Measurements from ENCODE around the gene DDIT4L. TPM values are rescaled to one million over a fixed set of nuclear protein-coding genes. Genes with fewer than 3 reads are reported as not detected.
"Not testable (repeated sequence)": the region's sequence is repeated elsewhere in the genome, so short reads cannot be mapped to it uniquely, and the experiment has no call there.

Gene DDIT4L
- total and polyA plus RNA-seq, 9 donors, result 6.5 to 35.9 (median 11.3) TPM

- H3K4me3 ChIP-seq (ENCODE audit: low read length), result no peak overlapping the region
- no CpG with 5 or more reads among the region's 5 CpGs for WGBS (ENCODE audit: insufficient coverage)
- no peaks in the 10 kb centered on the region for H3K9me3 ChIP-seq (replicated peaks; ENCODE audit: control insufficient read depth, low read depth, low read length)
- peak; percentile 46 for DNase-seq
- no peaks in the 10 kb centered on the region for H3K27me3 ChIP-seq (ENCODE audit: control insufficient read depth, insufficient read depth, low read length)
- H3K4me1 ChIP-seq (ENCODE audit: control insufficient read depth, insufficient read depth, low read length), result peaks cover 2% of the 10 kb centered on the region
- no peaks in the 10 kb centered on the region for H3K36me3 ChIP-seq (ENCODE audit: control insufficient read depth, insufficient read depth, low read length)
- no peak overlapping the region for H3K27ac ChIP-seq (ENCODE audit: low read length)
These were observed 21.7 kb downstream of the DDIT4L start for GRCh38 chr4:100168521-100168920.

GRCh38 chr4:100166297-100167039 is 23.8 kb downstream of the DDIT4L start:
- peaks cover 8% of the 10 kb centered on the region for H3K9me3 ChIP-seq (replicated peaks; ENCODE audit: control insufficient read depth, low read depth, low read length)
- 57% methylated on average over 4 of the region's 8 CpGs for WGBS (ENCODE audit: insufficient coverage)
- no peak overlapping the region for H3K4me3 ChIP-seq (ENCODE audit: low read length)
- no peak overlapping the region for H3K27ac ChIP-seq (ENCODE audit: low read length)
- H3K4me1 ChIP-seq (ENCODE audit: control insufficient read depth, insufficient read depth, low read length), result peaks cover 2% of the 10 kb centered on the region
- peak; percentile 13 for DNase-seq
- no peaks in the 10 kb centered on the region for H3K36me3 ChIP-seq (ENCODE audit: control insufficient read depth, insufficient read depth, low read length)
- H3K27me3 ChIP-seq (ENCODE audit: control insufficient read depth, insufficient read depth, low read length), result no peaks in the 10 kb centered on the region

- H3K27ac ChIP-seq (ENCODE audit: low read length), result peak overlapping the region; percentile 25
- no peak for DNase-seq
These were observed 24.5 kb downstream of the DDIT4L start for GRCh38 chr4:100165809-100166208.

DNA sequence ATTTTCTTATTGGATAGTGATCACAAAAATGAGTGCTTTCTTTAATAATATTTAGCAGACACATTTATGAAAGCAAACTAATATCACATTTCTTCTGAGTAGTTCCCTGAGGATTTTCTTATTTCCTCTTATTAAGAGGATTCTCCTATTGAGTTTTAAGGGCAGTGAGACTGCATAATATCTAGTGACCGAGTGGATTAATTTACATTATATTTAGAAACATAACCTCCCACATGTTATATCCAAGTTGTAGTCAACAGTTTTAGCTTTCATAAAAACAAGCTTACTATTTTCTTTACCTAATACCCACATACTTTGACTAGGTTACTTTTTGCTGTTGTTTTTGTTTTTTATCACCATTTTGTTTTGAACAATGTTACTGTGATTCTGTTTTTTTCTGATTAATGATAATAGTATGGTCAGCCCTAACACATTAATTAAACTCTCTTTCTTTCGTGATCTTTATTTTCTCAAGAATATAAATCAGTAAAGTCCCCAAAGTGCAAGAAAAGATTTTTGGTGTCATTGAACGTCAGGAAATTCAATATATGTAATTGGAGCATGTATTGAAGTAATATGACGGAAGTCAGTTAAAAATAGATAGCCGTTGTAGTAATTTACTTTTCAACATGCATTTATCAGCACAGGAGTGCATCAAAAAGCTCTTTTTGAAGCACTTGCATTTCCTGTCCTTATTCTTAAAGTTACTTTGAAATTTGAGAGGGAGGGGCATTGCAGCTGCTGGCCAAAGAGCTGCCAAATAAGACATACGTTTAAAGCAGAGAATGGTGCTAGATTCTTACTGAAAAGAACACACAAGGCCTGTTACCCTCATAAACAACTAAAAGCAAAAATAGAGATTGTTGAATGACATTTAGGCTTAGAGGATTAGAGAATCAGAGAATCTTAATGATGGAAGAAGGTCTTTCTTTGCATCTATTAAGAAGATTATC is 25.2 kb downstream of the DDIT4L start:
- no peak for DNase-seq
- peaks cover 2% of the 10 kb centered on the region for H3K4me1 ChIP-seq (ENCODE audit: control insufficient read depth, insufficient read depth, low read length)
- H3K4me3 ChIP-seq (ENCODE audit: low read length), result no peak overlapping the region
- peak overlapping the region; percentile 25 for H3K27ac ChIP-seq (ENCODE audit: low read length)
- H3K9me3 ChIP-seq (replicated peaks; ENCODE audit: control insufficient read depth, low read depth, low read length), result peaks cover 8% of the 10 kb centered on the region
- no peaks in the 10 kb centered on the region for H3K27me3 ChIP-seq (ENCODE audit: control insufficient read depth, insufficient read depth, low read length)
- no CpG with 5 or more reads among the region's 6 CpGs for WGBS (ENCODE audit: insufficient coverage)
- H3K36me3 ChIP-seq (ENCODE audit: control insufficient read depth, insufficient read depth, low read length), result no peaks in the 10 kb centered on the region

More at GRCh38 chr4:100165809-100166208, 24.5 kb downstream of the DDIT4L start:
- H3K9me3 ChIP-seq (replicated peaks; ENCODE audit: control insufficient read depth, low read depth, low read length), result peaks cover 8% of the 10 kb centered on the region
- no CpG with 5 or more reads among the region's 1 CpG for WGBS (ENCODE audit: insufficient coverage)
- no peaks in the 10 kb centered on the region for H3K27me3 ChIP-seq (ENCODE audit: control insufficient read depth, insufficient read depth, low read length)
- peaks cover 2% of the 10 kb centered on the region for H3K4me1 ChIP-seq (ENCODE audit: control insufficient read depth, insufficient read depth, low read length)
- H3K36me3 ChIP-seq (ENCODE audit: control insufficient read depth, insufficient read depth, low read length), result no peaks in the 10 kb centered on the region
- no peak overlapping the region for H3K4me3 ChIP-seq (ENCODE audit: low read length)

- Histone ChIP-seq H3K9me3 (replicated peaks; ENCODE audit: control insufficient read depth, low read depth, low read length) (peaks cover 8% of the 10 kb centered on the region), H3K4me3 (ENCODE audit: low read length) (no peak overlapping the region), H3K27me3 (ENCODE audit: control insufficient read depth, insufficient read depth, low read length) (no peaks in the 10 kb centered on the region), H3K27ac (ENCODE audit: low read length) (no peak overlapping the region), H3K4me1 (ENCODE audit: control insufficient read depth, insufficient read depth, low read length) (peaks cover 2% of the 10 kb centered on the region), H3K36me3 (ENCODE audit: control insufficient read depth, insufficient read depth, low read length) (no peaks in the 10 kb centered on the region)
- no peak for DNase-seq
- WGBS (ENCODE audit: insufficient coverage), result 75% methylated on average over 2 of the region's 3 CpGs
These were observed 28.1 kb downstream of the DDIT4L start for GRCh38 chr4:100162027-100162685.

DNA sequence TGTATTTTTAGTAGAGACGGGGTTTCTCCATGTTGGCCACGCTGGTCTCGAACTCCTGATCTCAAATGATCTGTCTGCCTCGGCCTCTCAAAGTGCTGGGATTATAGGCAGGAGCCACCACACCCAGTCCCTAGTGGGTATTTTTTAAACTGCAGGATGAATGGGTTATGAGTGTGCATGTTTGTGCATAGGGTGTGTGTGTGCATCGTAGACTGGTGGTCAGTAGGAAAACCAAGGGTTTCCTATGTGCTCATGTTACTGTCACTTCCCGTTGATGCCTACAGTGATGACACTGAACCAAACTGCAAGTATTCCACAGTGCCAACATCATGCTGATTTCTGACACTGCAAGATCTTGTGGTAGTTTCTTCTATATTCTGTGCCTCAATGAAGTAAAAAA is 41.1 kb downstream of the DDIT4L start:
- H3K27ac ChIP-seq (ENCODE audit: low read length), result no peak overlapping the region
- DNase-seq, result no peak

GRCh38 chr4:100147684-100148083 is 42.6 kb downstream of the DDIT4L start:
- no peaks in the 10 kb centered on the region for H3K9me3 ChIP-seq (replicated peaks; ENCODE audit: control insufficient read depth, low read depth, low read length)
- no peak overlapping the region for H3K4me3 ChIP-seq (ENCODE audit: low read length)
- no peaks in the 10 kb centered on the region for H3K36me3 ChIP-seq (ENCODE audit: control insufficient read depth, insufficient read depth, low read length)
- H3K27me3 ChIP-seq (ENCODE audit: control insufficient read depth, insufficient read depth, low read length), result no peaks in the 10 kb centered on the region
- H3K27ac ChIP-seq (ENCODE audit: low read length), result no peak overlapping the region
- no peak for DNase-seq
- no CpG with 5 or more reads among the region's 1 CpG for WGBS (ENCODE audit: insufficient coverage)
- H3K4me1 ChIP-seq (ENCODE audit: control insufficient read depth, insufficient read depth, low read length), result no peaks in the 10 kb centered on the region

More for the DNA sequence above, 41.1 kb downstream of the DDIT4L start:
- Histone ChIP-seq H3K36me3 (ENCODE audit: control insufficient read depth, insufficient read depth, low read length) (no peaks in the 10 kb centered on the region), H3K9me3 (replicated peaks; ENCODE audit: control insufficient read depth, low read depth, low read length) (no peaks in the 10 kb centered on the region), H3K4me3 (ENCODE audit: low read length) (no peak overlapping the region), H3K27me3 (ENCODE audit: control insufficient read depth, insufficient read depth, low read length) (no peaks in the 10 kb centered on the region), H3K4me1 (ENCODE audit: control insufficient read depth, insufficient read depth, low read length) (no peaks in the 10 kb centered on the region)
- WGBS (ENCODE audit: insufficient coverage), result 93% methylated on average over 4 of the region's 6 CpGs

- Histone ChIP-seq H3K9me3 (replicated peaks; ENCODE audit: control insufficient read depth, low read depth, low read length) (no peaks in the 10 kb centered on the region), H3K4me1 (ENCODE audit: control insufficient read depth, insufficient read depth, low read length) (no peaks in the 10 kb centered on the region), H3K27me3 (ENCODE audit: control insufficient read depth, insufficient read depth, low read length) (no peaks in the 10 kb centered on the region), H3K36me3 (ENCODE audit: control insufficient read depth, insufficient read depth, low read length) (no peaks in the 10 kb centered on the region), H3K4me3 (ENCODE audit: low read length) (no peak overlapping the region), H3K27ac (ENCODE audit: low read length) (no peak overlapping the region)
- DNase-seq, result no peak
- WGBS (ENCODE audit: insufficient coverage), result no CpG with 5 or more reads among the region's 1 CpG
These were observed 43.1 kb downstream of the DDIT4L start for GRCh38 chr4:100147198-100147597.

DNA sequence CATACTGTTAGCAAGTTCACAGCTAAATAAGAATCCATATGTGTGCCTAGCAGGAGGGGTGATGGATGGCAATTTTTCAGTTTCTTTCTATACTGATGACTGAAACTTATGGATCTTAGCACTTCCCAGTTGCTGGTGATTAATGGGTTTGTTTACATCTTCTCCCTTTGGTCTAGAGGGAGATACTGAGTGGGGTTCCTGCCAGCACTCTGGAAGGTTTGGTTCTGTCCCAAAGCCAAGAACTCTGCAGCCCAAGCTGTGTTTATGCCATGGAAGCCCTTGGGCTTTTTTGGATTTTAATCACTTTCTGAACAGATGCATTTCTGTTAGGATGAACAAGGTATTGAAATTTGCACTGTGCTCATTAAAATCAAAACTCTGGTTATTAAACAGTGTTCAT is 43.5 kb downstream of the DDIT4L start:
- H3K4me1 ChIP-seq (ENCODE audit: control insufficient read depth, insufficient read depth, low read length), result no peaks in the 10 kb centered on the region
- no peak for DNase-seq
- H3K27ac ChIP-seq (ENCODE audit: low read length), result no peak overlapping the region
- no peak overlapping the region for H3K4me3 ChIP-seq (ENCODE audit: low read length)
- H3K27me3 ChIP-seq (ENCODE audit: control insufficient read depth, insufficient read depth, low read length), result no peaks in the 10 kb centered on the region
- H3K9me3 ChIP-seq (replicated peaks; ENCODE audit: control insufficient read depth, low read depth, low read length), result no peaks in the 10 kb centered on the region
- no peaks in the 10 kb centered on the region for H3K36me3 ChIP-seq (ENCODE audit: control insufficient read depth, insufficient read depth, low read length)

DNA sequence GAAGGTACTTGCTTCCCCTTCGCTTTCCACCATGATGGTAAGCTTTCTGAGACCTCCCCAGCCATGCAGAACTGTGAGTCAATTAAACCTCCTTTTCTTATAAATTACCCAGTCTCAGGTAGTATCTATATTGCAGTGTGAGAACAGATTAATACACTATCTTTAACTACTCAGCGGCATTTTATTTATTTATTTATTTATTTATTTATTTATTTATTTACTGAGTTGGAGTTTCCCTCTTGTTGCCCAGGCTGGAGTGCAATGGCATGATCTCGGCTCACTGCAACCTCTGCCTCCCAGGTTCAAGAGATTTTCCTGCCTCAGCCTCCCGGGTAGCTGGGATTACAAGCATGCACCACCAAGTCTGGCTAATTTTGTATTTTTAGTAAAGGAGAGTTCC is 52.9 kb downstream of the DDIT4L start:
- H3K27me3 ChIP-seq (ENCODE audit: control insufficient read depth, insufficient read depth, low read length); H3K36me3 ChIP-seq (ENCODE audit: control insufficient read depth, insufficient read depth, low read length); H3K9me3 ChIP-seq (replicated peaks; ENCODE audit: control insufficient read depth, low read depth, low read length); H3K27ac ChIP-seq (ENCODE audit: low read length); H3K4me1 ChIP-seq (ENCODE audit: control insufficient read depth, insufficient read depth, low read length); DNase-seq; H3K4me3 ChIP-seq (ENCODE audit: low read length): not testable (repeated sequence)
- no CpG with 5 or more reads among the region's 4 CpGs for WGBS (ENCODE audit: insufficient coverage)

All from muscle of leg (tissue), 11 donors.